Stimulated activated CD4-positive, alpha-beta T cell treated with anti-CD3 and anti-CD28 coated beads, Interleukin-12 subunit alpha, Interleukin-12 subunit beta, amount 100 ng/mL, for 4 hours (primary cell): Measurements from ENCODE around the gene VPS54.

Experiments used
- DNase-seq: peaks from one replicate; pipeline ENCODE4 v3.0.0-alpha.2; 2020

VPS54 gene, protein sequence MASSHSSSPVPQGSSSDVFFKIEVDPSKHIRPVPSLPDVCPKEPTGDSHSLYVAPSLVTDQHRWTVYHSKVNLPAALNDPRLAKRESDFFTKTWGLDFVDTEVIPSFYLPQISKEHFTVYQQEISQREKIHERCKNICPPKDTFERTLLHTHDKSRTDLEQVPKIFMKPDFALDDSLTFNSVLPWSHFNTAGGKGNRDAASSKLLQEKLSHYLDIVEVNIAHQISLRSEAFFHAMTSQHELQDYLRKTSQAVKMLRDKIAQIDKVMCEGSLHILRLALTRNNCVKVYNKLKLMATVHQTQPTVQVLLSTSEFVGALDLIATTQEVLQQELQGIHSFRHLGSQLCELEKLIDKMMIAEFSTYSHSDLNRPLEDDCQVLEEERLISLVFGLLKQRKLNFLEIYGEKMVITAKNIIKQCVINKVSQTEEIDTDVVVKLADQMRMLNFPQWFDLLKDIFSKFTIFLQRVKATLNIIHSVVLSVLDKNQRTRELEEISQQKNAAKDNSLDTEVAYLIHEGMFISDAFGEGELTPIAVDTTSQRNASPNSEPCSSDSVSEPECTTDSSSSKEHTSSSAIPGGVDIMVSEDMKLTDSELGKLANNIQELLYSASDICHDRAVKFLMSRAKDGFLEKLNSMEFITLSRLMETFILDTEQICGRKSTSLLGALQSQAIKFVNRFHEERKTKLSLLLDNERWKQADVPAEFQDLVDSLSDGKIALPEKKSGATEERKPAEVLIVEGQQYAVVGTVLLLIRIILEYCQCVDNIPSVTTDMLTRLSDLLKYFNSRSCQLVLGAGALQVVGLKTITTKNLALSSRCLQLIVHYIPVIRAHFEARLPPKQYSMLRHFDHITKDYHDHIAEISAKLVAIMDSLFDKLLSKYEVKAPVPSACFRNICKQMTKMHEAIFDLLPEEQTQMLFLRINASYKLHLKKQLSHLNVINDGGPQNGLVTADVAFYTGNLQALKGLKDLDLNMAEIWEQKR

DNA sequence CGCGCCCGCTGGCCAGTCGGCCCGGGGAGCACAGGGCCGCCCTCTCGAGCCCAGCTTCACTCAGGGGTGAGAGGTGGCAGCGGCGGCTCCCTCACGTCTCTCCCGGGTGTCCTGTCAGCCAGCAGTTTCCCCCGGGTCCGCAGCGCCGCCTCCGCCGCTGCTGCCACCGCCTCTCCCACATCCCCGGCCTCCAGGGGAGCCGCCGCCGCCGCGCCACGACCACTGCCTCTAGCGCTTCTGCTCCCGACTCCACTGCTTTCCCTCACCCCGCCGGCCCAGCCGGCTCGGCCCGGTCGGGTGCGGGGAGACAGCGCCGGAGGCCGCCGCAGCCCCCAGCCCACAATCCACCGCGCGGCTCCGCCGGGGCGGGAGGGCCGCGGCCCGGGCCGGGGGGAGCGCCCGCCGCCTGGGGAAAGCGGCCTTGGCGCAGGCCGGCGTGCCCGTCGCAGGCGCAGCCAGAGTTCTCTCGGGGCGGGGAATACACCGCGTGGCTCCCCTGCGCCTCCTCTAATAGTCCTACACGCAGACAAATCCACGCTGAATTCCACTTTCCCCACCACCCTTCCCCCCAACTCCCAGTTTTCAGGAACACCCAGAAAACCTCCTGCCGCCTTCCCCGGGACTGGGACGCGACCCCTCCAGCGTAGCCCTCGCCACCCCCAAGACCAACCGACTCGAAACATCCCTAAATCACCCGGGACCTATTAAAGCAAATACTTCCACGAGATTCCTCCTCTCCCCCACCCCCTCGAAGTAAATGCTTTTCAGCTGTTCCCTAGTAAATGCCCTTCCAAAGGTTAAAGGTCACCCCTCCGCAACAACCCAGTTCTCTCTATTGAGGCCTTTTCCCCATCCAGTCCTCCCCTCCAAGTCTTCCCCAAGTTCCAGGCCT lies at the start of gene VPS54:
Gene VPS54, minus strand, starts transcription at position 346 of the 892 bp plus-strand sequence. CDS start 35,429 bp downstream, outside the sequence.
- DNase-seq, result peak; percentile 50

DNA sequence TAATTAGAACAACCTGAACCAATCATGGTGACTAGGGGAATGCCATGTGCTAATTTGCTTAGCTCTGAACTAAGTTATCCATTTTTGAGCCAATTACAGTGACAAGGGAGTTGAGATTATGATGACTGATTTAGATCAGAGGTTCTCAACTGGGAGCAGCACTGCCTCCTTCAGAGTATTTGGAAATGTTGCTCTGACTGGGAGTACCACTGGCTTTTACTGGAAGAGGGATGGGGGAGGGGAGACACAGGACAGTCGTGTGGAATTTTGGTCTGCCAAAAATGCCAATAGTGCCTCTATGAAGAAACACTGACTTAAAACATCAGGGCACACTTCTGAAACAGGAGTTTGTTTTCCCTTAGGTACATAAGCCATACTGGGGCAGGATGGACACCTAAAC lies 48.1 kb upstream of the VPS54 start:
- DNase-seq, result no peak

DNA sequence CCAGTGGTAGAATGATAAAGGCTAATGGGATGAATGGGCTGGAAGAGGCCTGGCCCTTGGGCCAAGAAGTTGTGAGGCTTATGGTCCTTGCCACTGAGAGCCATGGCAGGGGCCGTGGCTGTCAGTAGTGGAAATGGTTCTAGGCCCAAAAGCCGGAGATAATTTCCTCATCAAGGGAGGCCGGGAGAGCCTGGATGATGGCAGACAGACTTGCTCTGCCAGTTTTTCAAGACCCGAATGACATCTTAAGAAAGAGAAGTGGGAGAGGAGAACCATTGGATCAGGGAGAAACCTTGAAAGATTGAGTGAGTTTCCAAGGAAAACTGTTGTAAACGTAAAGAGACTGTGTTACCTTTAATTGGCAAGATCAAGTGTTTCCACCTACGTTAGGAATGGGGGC lies 46.3 kb upstream of the VPS54 start:
- no peak for DNase-seq

DNA sequence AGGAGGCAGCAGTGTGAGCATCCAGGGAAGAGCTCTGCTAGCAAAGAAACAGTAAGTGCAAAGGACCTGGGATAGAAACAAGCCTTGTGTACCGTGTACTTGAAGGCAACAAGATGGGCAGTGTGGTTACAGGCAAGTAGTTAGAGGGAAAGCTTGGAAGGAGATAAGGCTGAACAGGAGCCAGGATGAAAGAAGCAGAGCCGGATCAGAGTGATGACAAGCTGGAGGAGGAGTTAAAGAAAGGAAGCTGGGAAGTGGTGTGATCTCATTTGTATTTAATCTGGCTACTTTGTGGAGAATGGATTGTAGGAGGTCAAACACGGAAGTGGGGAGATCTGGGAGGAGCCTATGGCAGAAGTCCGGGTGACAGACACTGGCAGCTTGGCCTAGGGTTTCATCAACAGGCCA lies 44.7 kb upstream of the VPS54 start:
- DNase-seq, result no peak

DNA sequence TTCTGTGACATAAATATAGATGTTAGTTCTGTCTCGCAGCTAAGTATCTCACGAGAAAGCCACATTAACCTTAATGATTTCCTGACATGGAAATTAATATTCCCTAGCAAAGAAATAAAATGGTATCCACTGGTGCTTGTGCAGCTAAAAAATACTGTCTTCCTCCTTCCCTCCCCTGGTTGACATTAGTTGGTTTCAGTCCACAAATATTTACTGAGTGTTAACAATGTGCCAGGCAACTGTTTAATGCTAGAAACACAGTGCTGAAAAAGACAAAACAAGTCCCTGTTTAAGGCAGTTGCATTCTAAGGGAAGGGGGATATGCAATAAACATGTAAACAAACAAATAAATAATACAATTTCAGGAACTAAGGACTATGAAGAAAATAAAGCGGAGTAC lies 44.2 kb upstream of the VPS54 start:
- DNase-seq, result no peak

DNA sequence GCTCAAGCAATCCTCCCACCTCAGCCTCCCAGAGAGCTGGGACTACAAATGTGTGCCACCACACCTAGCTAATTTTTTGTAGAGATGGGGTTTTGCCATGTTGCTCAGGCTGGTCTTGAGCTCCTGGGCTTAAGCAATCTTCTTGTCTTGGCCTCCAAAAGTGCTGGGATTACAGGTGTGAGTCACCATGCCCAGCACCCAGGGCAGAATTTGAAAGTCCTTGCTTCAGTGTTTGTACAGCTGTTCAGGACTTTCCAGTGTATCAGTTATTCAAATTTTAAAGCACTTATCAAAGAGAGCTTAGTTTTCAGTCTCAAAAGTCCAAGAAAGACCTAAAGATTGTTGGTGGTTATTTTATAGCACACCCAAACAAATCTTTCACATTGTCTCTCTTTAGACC lies 43.6 kb upstream of the VPS54 start:
- no peak for DNase-seq

DNA sequence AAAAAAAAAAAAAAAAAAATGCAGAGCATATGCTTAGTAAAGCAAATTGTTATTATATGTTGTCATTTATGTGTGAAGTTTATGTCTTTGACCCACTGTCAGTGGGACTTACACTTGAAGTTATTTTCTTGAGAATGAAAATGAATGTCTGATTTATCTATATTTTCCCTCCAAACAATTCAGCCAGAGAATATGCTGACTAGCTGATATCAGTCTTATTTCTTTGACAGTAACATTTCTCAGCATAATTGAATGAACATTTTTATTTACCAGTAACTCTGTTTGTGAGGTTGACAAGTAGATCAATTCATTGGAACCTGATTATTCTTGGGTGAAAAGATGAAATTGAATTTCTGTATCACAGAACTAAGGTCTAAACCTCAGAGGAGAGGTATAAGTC lies 40.0 kb upstream of the VPS54 start:
- no peak for DNase-seq

DNA sequence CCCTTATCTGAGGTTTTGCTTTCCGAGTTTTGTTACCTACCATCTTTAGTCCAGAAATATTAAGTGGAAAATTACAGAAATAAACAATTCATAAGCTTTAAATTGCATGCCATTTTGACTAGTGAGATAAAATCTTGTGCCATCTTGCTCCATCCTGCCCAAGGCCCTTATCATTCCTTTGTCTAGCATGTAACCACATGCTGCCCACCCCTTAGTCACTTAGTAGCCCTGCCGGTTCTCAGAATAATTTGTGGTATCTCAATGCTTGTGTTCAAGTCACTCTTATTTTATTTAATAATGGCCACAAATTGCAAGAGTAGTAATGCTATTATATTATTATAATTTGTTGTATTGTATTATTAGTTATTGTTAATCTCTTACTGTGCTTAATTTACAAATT lies 36.8 kb upstream of the VPS54 start:
- no peak for DNase-seq

DNA sequence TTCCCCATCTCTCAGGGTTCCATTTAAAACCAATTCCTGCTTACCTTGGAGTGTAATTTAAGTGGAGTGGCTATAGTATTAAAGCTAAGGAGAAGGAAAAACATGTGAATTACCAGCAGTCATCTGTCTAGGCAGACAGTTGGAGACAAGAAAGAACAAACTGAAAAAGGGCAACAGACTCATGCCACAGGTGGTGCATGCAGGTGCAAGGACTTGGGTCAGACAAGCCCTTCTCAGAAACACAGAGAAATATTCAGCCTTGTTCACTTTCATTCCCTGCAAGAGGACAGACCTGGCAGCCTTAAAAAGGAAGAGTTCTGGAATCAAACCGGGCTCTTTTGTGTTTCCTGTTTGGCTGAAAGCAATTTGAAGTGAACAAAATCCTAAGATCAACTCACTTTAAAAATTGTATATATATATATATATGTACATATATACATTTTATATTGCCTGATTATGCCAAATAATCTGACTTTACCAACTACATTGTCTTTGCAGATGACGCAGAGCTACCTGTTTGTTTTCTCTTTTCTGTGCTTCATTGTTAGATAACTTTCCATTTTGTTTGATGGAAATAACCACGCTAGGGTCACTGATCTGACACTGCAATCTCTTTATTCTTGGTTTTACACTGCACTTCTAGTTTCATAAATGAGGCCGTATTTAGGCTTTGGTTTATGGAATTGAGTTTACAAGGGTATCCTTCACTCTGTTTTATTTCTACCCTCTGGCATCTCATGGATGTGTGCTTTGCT lies 35.1 kb upstream of the VPS54 start:
- DNase-seq, result no peak

DNA sequence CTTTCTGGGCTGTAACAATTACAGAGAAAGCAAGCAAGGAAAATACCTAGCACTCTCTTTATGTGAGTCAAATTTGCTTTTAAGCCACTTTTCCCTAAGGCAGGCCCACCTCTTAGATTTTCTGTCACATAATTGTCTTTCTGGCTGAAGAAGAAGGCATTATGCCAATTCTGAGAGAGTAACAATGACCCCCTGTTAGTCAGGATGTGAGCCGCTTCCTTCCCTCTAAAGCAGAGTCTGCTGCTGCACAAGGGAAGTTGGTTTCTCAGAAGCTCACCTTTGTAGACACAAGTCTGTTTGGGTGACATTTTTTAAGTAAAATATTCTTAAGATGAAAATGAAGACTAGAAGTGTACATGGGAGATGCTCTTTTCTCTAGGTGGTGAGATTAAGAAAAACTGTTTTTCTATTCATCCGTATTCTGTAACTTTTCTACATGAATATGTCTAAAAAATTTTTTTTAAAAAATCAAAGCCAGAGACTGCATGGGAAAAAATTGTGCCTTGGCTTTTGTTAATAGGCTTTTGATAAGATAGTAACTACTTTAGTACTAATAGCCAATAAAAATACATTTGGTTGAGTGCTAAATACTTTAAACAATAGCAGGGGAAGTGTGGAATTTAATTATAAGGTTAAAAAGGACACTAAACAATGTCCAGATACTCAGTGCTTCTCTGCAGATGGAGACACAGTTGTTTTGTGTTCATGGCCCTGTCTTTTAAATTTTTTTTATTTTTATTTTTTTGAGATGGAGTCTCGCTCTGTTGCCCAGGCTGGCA lies 33.4 kb upstream of the VPS54 start:
- DNase-seq, result no peak

DNA sequence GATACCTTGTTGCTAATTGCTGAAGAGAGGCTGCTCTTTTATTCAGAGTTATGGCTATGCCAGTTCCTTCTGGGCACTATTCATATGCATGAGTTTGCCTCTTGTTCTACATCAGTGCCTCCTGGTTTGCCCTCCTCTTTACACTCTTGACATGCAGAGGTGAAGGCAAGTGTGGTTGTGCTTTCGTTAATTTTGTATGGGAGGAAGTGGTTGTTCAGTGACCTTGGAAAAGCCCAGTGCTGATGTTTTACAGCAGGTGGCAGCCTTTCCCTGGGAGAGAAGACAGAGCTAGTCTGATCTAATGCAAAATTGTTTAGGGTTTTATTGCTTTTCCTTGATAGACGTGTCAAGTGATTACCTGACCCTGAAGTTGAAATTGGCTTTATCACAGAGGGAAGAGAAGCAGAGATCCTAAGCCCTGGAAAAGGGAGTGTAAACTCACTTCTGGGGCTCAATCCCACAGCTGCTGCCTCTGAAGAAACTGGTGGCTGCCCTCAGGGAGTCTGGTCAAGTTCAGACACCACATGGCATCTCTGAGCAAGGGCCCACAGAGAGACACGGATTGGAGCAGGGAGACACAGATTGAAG lies 30.5 kb upstream of the VPS54 start:
- DNase-seq, result peak; percentile 37

DNA sequence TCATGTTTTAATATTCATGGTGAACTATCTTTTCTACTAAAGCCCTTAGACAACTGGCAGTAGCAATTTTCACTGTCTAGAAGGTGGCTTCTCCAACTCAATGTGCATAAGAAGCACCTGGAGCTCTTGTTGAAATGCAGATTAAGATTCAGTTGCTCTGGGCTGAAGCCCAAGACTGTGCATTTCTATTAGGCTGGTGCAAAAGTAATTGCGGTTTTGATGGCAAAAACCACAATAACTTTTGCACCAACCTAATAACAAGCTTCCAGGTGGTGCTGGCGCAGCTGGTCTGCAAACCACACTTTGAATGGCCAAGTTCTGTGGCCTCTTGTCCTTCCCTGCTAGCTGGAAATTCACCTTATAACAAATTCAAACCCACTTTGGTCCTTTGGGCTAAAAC lies 26.7 kb upstream of the VPS54 start:
- DNase-seq, result no peak

DNA sequence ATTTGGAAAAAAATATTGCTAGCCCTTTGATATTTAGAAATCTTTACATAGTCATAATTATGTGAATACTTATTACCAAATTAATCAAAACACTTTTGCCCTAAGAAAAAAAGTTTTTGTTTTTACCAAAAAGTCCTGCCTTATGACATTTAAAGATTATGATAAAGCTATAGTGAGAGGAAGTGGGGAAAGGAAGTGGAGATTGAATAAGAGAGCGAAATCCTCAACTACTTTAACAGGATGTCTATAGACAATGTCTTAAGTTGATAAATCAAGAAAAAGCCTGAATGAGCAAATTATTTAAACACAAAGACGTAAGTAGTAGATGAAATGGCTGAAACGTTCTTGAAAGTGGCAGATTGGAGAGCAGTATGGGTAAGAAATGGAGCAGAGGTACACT lies 20.9 kb upstream of the VPS54 start:
- DNase-seq, result no peak

DNA sequence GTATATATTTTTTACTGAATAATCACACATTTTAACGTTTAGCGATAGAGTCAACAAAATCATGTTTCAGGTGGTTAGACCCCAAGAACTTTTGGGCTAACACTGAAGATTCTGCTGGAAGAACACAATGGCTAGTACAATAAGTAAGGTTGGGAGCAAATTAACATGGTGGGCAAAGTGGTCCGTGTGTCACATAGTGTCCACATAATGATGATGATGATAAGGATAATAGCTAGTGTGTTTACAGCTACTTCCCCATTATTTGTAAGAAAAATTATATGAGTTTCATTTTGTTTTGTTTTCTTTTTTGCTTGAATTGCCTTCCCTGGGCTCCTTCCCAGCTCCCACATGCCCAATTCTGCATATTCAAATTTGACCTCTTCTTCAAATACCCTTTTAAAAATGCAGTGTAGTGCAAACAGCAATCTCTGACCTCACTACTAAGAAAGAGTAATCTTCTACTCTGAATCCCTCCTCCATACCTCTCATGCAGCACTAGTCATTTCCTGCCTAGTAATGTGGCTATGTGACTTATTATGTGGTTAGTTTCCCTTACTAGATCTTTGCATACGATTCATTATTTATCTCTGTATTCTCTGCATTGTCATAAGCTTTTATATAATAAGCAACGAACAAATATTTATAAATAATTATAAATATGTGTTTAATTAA lies 16.9 kb upstream of the VPS54 start:
- no peak for DNase-seq

DNA sequence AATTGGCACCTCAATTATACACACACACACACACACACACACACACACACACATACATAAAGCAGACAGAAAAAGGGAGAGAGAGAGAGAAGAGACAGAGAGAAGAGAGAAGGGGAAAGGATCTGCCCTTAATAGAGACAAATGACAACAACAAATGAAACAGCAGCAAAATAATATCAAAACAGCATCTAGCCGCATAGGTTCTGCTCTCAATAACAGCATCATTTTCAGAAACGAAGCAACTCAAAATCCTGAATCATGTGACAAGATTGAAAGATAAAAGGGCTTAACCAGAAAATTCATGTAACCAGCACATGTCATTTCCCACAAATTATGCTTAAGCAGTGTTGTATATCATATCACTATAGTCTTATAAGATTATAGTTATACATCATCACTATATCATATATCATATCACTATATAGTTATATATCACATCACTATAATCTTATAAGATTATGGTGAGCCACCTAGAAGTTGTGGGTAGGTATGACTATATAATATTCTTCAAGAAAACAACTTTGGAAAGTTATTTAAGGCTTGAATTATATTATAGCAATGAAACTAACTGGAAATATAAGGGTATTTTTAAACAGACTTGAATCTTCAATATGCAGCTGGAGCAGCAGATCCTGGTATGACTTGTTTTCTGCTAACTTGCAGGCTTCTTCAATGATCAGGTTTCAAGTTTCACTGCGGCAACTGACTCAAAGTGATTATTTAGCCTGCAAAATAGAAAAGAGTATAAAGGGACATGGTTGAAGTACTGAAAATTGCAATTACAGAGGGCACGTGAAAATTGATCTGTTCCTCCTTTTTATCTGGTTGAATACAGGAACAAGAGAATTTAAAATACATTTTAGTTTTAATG lies 16.1 kb upstream of the VPS54 start:
- no peak for DNase-seq

DNA sequence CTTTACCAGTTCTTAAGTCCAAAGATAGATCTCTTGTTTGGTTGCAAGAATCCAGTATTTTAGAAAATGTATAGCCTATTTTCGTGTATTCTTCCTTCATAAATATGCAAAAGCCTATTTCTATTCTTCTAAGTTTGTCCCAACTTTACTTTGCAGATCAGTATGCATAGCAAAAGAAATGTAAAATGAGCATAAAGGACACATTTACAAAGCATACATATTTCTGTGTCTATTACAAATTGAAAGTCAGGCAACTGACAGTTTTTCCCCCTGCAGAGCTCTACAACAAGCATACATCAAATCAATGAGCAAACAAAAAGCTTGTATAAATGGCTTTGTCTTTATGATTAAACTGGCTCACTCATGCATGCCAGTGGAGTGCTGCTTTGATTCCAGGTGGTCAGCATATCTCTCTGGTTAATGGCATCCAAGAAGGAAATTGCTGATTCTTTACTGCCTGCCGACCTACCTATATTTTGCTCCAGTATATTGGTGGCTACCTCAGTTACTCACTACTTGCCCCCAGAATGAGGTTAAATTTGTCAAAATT lies 10.0 kb upstream of the VPS54 start:
- DNase-seq, result no peak

DNA sequence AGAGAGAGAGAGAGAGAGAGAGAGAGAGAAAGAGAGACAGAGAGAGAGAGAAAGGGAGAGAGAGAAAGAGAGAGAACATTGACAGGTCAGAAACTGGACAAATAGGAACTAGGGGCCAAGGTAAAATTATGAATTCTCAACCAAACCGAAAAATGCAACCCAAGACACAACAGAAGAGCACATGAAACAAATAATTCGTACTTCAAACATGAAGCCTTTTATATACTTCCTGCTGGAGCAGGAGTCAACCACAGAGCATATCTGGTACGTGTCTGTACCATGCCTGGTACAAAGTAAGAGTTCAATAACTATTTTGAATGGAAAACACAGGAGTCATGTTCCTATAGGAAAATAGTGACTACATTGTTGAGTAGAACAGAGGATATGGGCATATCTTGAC lies 6.5 kb upstream of the VPS54 start:
- DNase-seq, result no peak

DNA sequence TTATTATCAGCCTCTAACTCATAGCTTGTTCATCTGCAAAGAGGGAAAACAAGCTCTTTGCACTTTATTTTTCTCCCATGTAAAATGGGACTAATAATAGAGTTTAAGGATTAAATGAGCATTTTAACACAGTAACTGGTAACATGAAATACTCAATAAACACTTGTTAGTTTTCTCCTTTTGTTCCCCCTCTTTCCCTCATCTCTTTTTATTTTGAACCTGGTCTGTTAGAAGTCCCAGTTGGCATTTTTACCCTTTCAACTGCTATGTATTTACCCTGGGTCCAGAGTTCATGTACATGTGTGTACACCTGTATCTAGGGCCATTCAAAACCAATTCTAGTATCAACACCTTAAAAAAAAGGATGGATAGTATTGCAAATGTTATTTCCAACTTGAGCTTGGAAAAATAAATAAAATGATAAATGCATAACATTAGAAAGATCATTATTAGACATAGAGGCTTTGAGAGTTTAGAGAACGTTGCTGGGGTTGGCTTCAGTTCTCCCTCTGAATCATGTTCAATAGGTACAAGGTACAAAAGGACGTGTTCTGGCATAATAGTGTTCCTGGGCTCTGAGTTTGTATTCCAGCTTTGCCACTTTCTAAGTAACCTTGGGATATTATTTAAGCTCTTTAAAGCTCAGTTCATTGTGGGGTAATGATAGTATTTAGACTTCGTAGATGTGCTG lies 5.2 kb upstream of the VPS54 start:
- DNase-seq, result no peak
